Right renal cortex interstitium (tissue), 3 donors: ENCODE data around the gene RRM2. TPM values are rescaled to one million over a fixed set of nuclear protein-coding genes. Genes with fewer than 3 reads are reported as not detected.
"Not testable (repeated sequence)": the region's sequence is repeated elsewhere in the genome, so short reads cannot be mapped to it uniquely, and the experiment has no call there.

Experiments
- DNase-seq, 3 donors: peaks; one replicate each; pipeline ENCODE4 v3.0.0-alpha.2; 2013; ENCODE audit warnings: low read depth in 3 of 3, low spot score in 2 of 3
- polyA plus RNA-seq, 3 donors: library from polyadenylated mRNA; unstranded; fragments of 120-200 nt; gene quantifications; one replicate each; pipeline ENCODE4 v1.2.1, GENCODE V29; 2013; ENCODE audit not compliant: insufficient read length in 3 of 3

Gene RRM2
- polyA plus RNA-seq, 3 donors: 49.4 to 56.7 (median 55.4) TPM

- no peak for DNase-seq
These were observed 32.9 kb upstream of the RRM2 start for GRCh38 chr2:10089565-10090190.

- DNase-seq: no peak
These were observed 31.2 kb upstream of the RRM2 start for GRCh38 chr2:10091182-10091888.

- DNase-seq: not testable (repeated sequence)
These were observed 30.7 kb upstream of the RRM2 start for GRCh38 chr2:10091889-10092244.

- DNase-seq: no peak
These were observed 28.2 kb upstream of the RRM2 start for GRCh38 chr2:10094271-10094814.

- DNase-seq: no peak
These were observed 27.4 kb upstream of the RRM2 start for GRCh38 chr2:10095175-10095574.

- no peak for DNase-seq
These were observed 25.9 kb upstream of the RRM2 start for GRCh38 chr2:10096641-10097040.

- no peak for DNase-seq
These were observed 25.0 kb upstream of the RRM2 start for GRCh38 chr2:10097352-10098148.

- no peak for DNase-seq
These were observed 21.0 kb upstream of the RRM2 start for GRCh38 chr2:10101491-10101890.

- DNase-seq: no peak
These were observed 19.4 kb upstream of the RRM2 start for GRCh38 chr2:10103179-10103578.

GRCh38 chr2:10104906-10105305 is 17.6 kb upstream of the RRM2 start:
- DNase-seq: not testable (repeated sequence)

GRCh38 chr2:10109311-10109710 is 13.2 kb upstream of the RRM2 start:
- DNase-seq: no peak

- no peak for DNase-seq
These were observed 3.6 kb upstream of the RRM2 start for GRCh38 chr2:10119027-10119325.

- no peak for DNase-seq
These were observed 2.9 kb upstream of the RRM2 start for GRCh38 chr2:10119601-10120157.

- DNase-seq: peak in 2 of 3 donors; percentile 75 to 85
These were observed 2.2 kb upstream of the RRM2 start for GRCh38 chr2:10120158-10120876.

GRCh38 chr2:10120877-10121574 is 1.5 kb upstream of the RRM2 start:
- no peak for DNase-seq

GRCh38 chr2:10123281-10123680 is 742 bp downstream of the RRM2 start:
- DNase-seq: no peak

- peak in 1 of 3 donors; percentile 61 for DNase-seq
These were observed 2.1 kb downstream of the RRM2 start for GRCh38 chr2:10124538-10125045.

GRCh38 chr2:10125842-10126631 is 3.5 kb downstream of the RRM2 start:
- DNase-seq: no peak

- DNase-seq: no peak
These were observed 4.1 kb downstream of the RRM2 start for GRCh38 chr2:10126632-10127026.
